GM18498 (cell line): ENCODE results near the gene RBM47.

Experiments
- ATAC-seq: cut with Tn5 transposase; IDR thresholded peaks from one replicate; pipeline ENCODE4 v1.9.1; 2021; ENCODE audit warnings: mild to moderate bottlenecking, moderate library complexity; ENCODE audit not compliant: unreplicated experiment

Gene RBM47

DNA sequence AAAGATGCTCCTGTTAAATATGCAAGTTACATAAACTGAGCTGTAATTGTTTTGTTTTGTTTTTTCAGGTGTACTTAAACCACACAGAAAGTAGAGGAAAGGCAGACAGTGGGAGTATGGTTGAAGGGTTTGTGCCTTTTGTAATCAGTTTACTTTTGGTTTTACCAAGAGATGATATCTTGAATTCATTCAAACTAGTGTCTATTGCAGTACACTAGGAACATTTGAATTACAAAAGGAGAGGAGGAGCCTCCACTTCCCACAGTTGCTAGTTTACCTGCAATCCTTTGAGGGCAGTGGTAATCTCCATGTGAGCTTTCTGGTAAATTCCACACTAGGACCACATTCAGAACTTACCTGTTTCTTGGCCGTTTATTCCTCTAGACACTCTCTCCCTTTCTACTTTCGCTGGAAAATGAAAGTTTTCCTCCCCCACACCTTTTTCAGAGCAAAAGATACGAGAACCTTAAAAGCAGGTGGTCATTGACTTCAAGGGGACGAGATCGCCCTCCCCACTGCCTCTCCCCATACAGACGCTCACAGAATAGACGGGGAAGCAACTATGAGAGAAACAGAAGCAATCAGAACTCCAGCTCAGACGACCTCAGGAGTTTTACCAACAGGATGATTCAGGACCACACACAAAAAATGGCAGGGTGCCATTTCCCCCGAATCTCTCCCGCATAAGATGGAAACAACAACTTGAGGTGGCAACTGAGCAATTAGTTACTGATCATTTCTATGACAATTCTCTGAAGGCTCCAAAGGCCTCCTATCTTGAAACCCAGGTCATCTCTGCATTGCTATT lies 3.3 kb downstream of the RBM47 start:
- ATAC-seq = no peak

DNA sequence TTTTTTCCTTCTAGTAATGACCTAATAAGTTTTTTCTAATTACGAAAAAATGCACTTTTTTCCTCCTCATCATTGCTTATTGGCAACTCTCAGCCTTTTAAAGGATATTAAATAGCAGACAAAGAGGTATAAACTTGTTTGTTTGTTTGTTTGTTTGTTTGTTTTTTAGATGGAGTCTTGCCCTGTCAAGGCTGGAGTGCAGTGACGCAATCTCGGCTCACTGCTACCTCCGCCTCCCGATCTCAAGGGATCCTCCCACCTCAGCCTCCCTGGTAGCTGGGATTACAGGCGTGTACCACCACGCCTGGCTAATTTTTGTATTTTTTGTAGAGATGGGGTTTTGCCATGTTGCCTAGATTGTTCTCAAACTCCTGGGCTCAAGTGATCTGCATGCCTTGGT lies 6.0 kb downstream of the RBM47 start:
- no peak for ATAC-seq

DNA sequence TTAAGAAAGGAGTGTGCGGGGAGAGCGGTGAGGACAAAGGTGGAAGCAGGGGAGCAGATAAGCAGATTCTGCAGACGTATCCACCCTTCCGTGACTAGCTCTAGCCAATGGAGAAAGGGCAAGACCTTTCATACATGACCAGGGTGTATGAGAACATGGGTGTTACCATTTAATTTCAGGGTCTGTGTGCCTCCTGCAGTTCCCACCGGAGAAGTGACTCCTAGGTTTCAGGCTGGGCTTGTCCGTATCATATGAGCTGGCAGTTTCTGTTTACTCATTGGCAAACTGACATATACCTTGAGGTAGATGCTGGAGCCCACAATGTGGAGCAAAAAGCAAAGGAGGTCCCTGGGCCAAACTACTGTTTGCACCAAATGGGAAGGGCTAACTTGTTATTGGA lies 6.8 kb downstream of the RBM47 start:
- ATAC-seq = no peak

DNA sequence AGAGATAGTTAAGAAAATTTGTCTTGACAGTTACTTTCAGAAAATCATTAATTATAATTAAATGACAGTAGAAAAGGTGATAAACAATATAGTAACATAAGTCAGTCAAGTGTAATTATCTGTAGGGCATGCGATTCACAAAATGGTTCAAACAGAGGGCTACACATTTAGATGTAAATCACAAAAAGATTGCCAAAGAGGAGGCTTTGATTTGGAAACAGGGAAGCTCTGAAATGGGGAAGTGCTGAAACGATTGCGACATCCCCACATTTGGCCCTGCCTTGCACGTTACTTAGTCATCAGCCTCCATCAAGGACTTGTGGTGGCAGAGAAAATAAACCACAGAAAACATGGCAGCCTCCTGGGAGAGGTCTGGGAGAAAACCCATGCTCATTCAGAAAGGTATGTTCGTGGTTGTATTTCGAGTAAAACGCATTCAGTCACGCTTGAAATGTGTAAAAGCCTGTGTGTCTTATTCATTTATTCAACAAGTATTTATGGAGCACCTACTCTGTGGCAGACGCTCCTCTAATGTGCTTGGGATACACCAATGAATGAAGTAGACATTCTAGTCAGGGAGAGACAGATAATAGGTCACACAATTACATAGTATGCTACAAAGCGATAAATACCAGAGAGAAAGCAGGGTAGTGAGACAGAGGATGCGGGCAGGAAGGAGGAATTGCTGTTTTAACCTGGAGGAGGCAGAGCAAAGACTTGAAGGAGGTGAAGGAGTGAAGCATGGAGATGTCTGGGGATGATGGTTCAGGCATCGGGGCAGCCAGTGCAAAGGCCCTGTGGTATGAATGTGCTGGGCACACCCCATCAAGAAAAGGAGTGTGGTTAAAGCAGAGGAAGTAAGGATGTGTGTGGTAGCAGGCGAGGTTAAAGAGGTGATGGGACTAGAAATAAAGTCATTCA lies 7.8 kb downstream of the RBM47 start:
- peak; percentile 64 for ATAC-seq

DNA sequence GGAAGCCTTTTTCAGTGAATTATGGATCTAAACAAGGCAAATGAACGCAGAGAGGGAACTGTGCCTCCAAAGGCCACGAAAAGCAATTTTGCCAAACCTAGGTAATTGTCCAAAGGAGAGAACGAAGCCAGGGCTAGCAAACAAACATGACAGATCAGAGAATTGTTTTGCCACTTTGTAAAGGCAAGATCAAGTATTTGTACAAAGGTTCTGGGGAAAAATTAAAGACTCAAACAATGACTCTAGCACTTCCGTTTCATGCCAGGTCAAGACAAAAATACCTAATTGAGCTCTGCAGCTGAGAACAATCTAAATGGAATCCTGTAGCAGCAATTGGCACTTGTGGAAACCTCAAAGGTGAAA lies 8.5 kb downstream of the RBM47 start:
- peak; percentile 42 for ATAC-seq

DNA sequence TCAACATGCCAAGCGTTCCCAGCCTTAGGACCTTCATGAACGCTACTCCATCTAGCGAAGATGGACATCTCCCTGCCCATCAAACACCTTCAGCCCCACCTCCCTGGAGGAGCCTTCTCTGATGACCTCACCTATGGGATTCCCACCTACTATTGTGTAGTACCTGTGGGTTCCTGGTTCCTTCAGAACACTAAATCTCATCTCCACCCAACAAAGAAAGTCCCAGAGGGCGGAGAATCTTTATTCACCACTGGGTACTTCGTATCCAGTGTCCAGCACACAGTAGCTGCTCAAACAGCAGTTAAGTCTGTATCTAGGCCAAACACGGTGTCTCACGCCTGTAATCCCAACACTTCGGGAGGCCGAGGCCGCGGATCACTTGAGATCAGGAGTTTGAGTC lies 10.1 kb downstream of the RBM47 start:
- no peak for ATAC-seq

DNA sequence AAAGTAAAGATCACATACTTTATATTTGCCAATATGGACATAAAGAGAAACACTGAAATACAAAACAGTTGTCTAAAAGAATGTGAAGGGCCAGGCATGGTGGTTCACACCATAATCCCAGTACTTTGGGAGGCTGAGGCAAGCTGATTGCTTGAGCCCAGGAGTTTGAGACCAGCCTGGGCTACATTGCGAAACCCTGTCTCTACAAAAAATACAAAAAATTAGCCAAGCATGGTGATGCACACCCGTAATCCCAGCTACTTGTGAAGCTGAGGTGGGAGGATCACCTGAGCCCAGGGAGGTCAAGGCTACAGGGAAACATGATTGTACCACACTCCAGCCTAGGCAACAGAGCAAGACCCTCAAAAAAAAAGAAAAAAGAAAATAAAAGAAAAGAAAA lies 11.8 kb downstream of the RBM47 start:
- ATAC-seq = no peak

DNA sequence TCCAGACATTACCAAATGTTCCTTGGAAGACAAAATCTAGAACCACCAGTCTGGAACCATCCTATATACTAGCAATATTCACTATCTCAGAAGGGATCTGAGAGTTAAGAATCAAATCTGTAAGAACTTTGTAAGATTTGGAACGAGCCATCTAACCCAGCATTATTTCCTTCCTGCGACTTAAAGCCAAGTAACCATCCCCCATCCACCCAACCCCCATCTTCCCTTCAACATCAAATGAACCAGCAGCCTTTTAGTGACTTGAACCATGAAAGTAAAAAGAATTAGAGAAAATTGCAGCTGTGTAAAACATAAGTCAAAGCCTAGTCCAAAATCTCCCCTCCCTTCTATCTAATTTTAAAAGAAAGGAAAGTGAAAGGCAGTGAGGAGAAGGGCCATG lies 15.6 kb downstream of the RBM47 start:
- no peak for ATAC-seq

DNA sequence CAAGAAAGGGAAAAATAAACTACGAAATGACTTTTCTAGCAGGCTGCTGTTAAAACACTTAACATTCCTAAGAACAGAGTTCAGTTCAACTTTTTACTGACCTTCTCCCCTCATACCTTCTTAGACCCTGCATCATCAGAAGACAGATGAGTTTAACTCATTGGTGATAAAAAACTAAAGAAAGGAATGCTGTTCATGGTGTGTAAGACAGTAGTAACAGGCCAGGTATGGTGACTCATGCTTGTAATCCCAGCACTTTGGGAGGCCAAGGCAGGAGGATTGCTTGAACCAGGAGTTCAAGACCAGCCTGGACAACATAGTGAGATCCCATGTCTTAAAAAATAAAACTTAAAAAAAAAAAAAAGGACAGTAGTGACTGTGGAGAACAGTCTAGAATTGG lies 16.2 kb downstream of the RBM47 start:
- no peak for ATAC-seq

DNA sequence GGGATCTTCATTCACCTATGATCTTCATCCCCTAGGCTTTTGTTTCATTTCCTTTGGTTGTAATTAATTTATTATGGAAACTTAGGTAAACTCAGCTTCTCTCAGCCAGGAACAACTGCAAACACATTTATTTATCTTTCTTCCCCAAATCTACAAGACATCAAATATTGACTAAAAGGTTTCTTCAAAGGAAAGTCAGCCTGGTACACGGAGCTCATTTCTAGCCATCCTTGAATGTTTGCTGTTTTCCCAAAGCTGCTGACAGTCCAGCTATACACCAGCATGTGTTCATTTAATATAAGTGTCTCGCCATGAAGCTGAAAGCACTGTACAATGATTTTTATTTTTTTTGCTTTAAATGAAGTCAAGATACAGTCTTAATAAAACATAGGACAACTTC lies 16.8 kb downstream of the RBM47 start:
- ATAC-seq = no peak

DNA sequence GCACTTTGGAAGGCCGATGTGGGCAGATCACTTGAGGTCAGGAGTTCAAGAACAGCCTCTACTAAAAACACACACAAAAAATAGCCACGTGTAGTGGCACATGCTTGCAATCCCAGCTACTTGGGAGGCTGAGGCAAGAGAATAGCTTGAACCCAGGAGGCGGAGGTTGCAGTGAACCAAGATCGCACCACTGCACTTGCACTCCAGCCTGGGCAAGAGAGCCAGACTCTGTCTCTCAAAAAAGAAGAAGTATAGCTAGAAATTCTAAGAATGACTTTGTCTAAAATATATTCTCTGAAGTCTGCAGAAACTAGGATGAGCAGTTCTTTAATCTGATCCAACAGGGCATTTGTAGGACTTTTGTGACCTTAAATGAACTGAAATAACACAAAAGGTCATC lies 17.4 kb downstream of the RBM47 start:
- ATAC-seq = no peak

DNA sequence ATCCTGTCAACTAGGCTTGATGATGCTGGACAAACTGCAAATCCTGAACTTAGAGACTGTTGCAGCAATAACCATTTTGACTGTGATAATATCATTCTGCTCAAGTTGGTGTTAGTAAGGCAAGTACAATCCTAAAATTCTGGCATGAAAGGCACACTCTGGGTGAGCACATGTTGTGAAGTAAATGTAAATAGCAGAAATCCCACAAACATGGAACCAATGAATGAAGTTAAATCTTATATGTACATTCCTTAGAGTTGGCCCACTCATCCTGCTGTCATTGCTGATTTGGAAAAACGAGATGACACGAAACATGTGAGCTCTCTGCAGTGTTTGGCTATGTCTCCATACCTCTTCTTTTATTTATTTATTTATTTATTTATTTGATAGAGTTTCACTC lies 21.0 kb downstream of the RBM47 start:
- ATAC-seq = no peak

DNA sequence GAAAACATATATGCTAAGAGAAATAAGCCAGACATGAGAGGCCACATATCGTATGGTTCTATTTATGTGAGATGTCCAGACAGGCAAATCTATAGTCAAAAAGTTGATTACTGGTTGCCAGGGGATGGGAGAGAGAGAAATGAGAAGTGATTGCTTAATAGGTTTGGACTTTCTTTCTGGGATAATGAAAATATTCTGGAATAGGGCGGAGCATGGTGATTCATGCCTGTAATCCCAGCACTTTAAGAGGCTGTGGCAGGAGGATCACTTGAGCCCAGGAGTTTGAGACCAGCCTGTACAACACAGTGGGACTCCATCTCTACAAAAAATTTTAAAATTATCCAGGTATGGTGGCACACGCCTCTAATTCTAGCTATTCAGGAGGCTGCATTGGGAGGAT lies 22.4 kb downstream of the RBM47 start:
- no peak for ATAC-seq

DNA sequence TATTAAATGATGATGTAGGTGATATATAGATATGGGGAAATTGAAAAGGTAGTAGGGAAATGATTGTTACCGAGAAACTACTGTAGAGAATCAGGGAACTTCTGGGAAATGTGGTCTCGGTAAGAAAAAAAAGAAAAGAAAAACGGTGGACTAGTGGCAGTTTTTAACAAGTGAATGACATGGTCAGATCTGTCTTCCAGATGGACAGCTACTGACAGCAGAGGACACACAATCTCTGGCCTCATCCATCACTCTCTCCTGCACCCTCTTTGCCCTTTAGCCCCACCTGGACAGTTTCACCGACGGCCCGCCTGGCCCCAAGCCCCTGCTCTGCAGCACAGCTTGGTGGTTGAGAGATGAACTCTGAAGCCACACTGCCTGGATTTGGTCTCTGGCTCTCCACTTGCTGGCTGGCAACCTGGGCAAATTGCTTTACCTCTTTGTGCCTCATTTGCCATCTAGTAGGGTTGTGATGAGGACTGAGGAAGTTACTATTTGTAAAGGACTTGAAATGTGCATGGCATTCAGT lies 23.4 kb downstream of the RBM47 start:
- ATAC-seq = no peak

DNA sequence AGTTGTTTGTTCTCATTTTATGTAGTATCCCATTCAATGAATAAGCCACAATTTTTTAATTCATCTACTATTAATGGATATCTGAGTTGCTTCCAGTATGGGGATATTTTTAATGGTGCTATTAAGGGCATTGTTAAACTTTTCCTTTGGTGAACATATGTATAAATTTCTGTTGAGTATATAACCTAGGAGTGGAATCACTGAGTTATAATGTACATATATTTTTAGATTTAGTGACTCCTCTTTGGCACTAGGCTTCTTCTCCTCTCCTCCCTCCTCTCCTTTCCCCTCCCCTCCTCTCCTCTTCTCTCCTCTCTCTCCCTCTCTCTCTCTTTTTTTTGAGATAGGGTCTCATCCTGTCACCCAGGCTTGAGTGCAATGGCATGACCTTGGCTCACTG lies 26.4 kb downstream of the RBM47 start:
- no peak for ATAC-seq

DNA sequence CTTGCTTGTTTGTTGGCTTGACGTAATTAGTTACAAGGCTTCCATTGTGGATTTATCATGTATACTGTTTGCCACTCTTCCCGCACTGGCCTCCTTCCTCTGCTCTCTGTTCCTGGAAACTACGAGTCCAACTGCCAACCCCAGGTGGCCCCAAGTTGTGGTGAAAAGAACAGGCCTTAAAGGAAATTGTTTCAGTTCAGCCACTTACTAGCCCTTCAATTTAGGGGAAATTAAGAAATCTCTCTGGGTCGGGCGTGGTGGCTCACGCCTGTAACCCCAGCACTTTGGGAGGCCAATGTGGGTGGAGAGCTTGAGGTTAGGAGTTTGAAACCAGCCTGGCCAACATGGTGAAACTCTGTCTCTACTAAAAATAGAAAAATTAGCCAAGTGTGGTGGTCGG lies 28.0 kb downstream of the RBM47 start:
- ATAC-seq = no peak

DNA sequence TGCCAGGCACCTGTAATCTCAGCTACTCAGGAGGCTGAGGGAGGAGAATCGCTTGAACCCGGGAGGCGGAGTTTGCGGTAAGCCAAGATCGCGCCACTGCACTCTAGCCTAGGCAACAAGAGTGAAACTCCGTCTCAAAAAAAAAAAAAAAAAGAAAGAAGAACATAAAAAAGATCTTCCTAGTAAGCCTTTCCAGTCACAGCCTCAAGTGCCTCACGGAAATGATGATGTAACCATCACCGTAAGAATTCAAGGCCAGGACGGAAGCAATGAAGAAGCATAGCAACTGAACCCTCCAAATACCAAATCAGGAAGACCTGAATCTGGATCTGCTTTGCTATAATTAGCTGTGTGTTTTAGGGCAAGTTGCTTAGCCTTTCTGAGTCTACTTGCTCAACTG lies 28.8 kb downstream of the RBM47 start:
- no peak for ATAC-seq

DNA sequence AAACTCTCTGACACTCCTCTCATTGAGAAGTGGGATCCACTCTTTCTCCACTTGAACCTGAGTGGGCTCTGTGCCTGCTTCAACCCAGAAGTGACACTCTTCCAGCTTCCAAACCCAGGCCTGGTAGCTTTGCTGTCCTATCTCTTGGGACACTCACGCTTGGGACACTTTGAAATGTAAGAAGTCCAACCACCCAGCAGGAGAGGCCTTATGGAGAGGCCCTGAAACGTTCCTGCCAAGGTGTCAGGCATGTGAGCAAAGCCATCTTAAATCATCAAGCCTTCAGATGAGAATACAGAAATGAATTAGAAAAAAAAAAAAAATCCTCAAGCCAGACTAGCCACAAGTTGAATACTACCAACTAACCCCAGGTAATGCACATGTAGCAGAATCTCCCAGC lies 30.2 kb downstream of the RBM47 start:
- ATAC-seq = no peak

DNA sequence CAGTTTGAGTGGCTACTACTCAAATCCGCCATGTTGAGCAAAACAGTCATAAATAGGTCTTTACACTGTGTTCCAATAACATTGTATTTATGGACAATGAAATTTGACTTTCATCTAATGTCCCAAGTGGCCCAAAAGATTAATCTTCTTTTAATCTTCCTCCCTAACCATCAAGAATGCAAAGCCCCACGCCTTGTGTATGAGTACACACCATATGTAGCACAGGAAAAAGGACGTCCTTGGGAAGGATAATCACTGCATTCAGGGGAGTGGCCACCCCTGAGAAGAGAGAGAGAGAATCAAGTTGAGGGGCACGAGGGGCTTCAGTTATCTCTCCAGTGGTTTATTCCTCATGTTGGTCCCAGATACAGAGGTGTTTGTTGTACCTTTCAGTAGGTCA lies 33.1 kb downstream of the RBM47 start:
- no peak for ATAC-seq

DNA sequence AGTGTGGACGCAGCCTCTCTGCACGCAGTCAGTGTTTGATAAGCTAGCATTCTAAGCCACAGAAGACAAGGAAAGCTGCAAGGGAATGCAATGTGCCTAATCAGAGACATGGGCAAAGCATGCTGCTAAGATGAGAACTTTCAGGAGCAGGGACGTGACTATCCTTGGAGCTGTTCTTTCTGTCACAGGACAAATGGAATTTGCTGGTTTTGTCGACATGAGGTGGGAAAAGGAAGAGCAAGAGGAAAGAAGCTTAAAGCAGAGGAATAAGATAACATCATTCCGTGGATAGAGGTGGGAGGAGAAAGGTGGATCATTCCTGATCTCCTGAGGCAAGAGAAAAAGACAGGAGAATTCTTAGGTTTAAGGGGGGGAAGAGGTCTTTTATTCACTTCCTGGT lies 33.7 kb downstream of the RBM47 start:
- ATAC-seq = no peak

DNA sequence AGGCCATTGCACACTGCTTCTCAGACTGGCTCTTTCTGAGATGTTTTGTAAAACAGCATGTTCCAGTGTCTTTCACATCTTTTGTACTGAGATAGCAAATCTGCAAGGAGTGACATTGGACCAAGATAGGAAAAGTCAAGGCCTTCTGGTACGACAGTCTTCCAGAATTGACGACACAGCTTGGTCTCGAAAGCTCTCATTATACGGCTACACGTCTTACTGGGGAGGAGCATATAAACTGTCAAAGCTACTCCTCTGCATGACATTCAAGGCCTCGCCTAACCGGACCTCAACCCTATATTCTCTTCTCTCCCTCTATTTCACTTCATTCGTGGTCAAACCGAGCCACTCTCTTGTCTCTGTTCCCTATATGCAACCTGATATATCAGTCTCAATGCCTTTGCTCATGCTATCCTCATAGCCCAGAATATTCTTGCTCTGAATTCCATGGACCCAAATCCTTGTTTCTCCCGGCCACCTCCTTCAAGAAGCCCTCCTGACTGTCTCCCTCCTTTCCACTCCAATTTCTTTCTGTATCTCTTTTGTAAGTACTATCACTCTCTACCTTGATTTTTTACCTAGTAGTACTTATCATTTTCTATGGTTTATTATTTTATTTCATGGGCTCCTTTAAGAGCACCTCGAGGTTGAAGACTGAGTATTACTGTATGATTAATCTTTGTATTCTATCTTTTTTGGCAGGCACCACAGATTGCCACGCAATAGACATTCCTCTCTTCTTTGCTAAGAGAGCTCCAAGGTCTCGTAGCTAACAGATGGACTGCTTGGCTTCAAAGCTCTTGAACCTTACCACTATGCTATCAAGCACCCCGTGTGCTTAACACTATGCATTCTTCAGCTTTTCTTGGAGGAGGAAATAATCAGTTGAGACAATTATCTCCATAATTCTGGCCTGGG lies 35.1 kb downstream of the RBM47 start:
- no peak for ATAC-seq
